GM18861 (cell line): ENCODE data around the gene SCAMP5.
A peak's percentile ranks its signal among the peaks of the same experiment; 100 is the strongest.

Experiments used
- ATAC-seq: cut with Tn5 transposase; IDR thresholded peaks from one replicate; pipeline ENCODE4 v1.9.1; 2021; ENCODE audit not compliant: unreplicated experiment

The SCAMP5 gene, protein sequence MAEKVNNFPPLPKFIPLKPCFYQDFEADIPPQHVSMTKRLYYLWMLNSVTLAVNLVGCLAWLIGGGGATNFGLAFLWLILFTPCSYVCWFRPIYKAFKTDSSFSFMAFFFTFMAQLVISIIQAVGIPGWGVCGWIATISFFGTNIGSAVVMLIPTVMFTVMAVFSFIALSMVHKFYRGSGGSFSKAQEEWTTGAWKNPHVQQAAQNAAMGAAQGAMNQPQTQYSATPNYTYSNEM

DNA sequence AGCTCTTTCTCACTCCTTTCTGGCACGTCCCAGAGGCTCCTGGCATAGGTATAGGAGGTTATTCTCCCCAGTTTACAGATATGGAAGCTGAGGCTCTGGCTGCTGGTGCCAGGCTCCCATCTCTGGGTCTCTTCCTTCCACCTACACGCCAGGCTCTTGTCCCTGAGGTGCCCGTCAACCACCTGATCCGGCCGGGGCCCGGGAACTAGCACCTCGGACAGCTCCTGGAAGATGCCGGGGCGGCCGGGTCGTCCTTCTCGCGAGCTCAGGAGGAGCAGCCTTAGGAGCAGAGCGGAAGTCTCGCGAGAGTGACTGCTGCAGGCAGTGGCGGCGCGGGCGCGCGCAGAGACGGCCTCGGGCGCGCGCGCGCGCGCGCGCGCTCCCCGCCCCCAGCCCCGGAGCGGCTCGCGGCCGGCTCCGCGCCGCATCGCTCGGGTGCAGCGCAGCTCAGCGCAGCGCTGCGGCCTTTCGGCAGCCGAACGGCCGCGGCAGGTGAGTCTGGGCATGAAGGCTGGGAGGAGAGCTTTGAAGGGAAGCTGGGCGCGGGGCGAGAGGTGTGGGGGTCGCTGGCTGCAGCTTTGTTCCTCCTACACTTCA is at the start of gene SCAMP5:
SCAMP5 (plus strand) TSS at position 382 of the 597 bp plus-strand sequence. CDS start 16,277 bp downstream, outside the sequence.
- peak; percentile 76 for ATAC-seq

DNA sequence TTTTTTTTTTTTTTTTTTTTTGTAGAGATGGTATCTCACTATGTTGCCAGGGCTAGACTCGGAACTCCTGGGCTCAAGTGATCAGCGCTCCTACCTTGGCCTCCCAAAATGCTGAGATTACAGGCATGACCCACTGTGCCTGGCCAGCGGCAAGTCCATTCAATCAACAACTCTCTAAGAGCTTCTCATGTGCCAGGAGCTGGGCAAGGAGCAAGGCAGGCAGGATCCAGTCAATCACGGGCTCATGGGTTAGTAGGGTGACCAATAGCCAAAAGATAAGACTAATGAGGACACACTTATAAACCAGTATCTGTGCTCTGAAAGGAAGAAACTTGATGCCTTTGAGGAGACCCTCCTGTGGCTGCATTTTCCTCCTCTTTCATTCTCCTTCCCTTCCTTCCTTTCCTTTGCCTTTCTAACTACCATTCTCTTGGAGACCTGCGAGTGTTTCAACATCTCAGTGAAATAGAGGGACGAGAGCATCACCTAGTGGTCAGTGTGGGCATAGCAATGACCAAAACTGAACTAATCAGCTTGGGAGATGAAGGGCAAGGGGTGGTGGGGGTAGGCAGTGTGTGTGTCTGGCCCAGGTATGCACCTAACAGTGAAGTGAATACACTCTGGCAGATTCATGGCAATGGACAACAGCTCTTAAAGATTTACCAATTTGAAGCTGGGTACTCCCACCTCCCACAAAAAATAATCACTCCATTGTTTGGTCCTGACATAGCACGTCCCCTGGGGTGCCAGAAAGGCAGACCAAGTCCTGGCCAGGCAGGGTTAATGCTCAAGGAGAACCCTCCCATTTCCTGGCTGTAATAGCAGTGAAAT is 45.1 kb upstream of the SCAMP5 start:
- no peak for ATAC-seq

DNA sequence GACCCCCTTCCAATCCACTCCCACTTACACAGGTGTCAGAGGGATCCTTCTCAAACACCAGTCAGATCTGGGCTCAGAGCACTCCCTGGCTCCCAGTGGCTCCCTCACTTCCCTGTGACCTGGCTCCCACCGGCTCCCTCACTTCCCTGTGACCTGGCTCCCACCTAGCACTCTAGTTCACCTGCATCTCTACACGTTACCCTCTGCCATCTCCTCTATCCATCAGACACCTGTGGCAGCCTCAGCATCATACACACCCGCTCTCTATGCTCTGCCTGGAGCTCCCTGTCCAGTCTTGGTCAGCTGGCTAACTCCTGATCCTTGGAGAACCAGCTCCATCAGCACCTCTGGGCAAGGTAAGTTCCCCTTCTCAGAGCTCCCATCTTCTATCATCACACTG is 44.4 kb upstream of the SCAMP5 start:
- ATAC-seq: no peak

DNA sequence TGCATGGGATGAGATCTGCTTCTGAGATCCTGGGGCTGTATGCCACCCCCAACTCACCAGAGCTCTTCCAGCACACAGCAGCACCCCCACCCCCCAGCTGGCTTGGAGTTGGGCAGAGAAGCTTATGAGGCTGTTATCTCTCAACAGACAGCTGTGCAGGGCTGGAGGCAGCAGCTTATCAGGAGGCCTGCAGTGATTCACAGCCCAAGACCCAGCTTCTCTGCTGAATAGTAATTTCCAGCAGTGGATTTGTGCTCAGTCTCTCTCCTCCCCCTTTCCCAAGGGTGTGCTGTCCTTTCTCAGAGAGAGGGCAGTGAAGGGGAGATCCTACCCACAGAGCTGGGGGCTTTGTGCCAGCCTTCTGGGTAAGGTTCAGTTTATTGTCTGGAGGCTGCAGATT is 40.8 kb upstream of the SCAMP5 start:
- no peak for ATAC-seq

DNA sequence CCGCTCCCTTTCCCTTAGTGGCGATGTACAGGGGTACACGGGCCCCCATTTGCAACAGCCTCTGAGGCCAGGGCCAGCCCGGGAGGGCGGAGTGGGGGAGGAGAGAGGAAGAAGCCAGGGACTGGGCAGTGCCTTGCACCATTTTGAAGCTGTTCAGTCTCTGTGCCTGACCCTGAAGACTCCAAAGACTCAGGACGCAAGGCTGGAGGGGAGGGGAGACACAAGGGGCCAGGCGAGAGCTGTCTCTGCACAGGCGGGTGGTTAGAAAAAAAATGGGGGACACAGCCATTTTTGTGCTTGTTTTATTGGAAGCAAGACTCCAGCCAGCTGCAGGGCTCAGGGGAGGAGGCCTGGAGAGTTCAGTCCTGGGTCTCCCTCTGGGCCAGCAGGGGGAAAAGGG is 40.3 kb upstream of the SCAMP5 start:
- ATAC-seq: no peak

DNA sequence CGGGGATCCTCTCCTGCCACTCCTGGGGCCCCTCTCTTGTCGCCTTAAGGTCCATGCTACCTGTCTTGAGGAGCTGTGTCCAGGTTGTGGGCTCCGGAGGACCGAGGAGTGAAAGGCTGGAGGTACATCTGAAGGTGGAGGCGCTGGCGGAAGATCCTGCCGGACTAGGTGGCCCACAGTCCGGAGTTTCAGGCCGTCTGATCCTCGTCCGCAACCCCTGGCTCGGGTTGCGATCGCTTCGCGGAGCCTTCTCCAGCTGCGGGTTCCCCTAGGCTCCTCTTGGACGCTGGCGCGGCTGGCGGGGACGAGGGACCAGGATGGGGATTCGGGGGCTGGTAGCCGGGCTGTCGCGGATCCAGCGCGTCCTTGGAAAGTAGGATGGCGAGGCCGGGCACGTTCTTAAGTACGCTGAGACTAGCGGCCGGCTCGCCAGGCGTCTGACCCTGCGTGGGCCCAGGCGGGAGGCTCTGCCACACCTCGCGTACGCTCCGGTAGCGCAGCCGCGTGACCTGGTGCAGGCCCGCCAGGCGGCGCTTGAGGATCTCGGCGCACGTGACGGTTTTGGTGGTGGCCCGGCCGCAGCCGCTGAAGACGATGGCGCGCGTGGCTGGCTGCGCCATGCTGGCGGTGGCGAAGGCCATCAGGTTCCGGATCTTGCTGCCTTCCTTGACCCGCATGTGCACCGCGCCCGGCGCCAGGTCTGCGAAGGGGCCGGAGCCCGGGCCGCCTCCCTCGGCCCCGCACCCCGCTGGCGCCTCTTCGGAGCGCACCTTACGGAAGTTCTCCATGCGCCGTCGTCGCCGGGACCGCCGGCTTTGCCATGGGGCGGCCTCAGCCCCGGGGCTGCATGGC is 39.3 kb upstream of the SCAMP5 start:
- ATAC-seq: peak; percentile 34

DNA sequence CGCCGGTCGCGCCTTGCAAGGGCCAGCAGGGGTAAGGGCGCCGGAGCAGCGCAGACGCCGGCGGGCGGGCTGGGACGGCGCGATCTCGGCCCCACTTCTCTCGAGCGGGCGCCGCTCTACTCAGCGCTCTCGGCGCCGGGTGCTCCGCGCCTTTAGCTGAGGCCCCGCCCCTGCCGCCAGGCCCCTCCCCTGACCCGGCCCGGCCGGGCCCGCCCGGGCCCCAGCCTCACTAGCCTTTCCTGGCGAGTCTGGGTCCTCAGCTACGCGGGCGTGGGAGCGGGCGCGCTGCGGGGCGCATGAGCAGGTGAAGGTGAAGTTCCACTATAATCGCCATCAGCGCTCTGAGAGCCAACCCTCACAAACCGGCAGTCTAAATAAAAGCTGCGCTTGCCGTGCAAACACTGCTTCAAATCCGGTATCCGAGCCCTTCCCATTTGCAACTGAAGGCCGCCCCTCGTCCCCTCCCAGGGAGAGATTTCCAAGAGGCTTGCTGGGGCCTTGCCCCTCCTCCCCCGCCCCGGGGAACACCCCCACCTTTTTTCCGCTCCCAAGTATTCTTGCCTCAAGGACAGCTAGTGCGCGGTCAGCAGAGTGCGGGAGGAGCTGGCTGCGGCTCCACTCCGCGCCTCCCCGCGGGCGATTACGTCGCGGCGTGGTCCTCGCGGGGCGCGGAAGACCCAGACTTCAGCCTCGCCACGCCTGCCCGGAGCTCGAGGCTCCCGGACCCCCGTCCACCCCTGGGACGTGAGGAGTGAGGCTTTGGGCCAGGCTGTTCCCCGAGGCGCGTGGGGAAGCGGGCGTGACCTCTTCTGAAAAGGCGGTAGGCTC is 38.5 kb upstream of the SCAMP5 start, which contains the start of gene RPP25:
RPP25 (minus strand) TSS at position 125 of the 828 bp plus-strand sequence. CDS start 189 bp downstream, outside the sequence.
- peak; percentile 48 for ATAC-seq

DNA sequence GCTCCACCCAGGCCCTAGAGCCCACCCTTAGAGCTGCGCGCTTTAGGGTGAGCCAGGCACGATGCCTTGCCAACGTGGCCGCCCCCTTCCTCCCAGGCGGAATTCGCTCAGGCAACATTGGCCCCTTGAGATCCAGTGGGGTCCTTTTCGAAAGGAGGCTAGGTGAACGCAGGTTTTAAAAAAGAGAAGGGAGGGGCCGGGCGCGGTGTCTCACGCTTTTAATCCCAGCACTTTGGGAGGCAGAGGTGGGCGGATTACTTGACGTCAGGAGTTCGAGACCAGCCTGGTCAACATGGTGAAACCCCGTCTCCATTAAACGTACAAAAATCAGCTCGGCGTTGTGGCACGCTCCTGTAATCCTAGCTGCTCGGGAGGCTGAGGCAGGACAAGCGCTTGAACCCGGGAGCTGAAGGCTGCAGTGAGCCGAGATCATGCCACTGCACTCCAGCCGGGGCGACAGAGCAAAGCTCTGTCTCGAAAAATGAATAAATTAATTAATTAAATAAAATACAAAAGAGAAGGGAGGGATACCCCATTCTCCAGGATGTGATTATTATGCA is 37.8 kb upstream of the SCAMP5 start:
- no peak for ATAC-seq

DNA sequence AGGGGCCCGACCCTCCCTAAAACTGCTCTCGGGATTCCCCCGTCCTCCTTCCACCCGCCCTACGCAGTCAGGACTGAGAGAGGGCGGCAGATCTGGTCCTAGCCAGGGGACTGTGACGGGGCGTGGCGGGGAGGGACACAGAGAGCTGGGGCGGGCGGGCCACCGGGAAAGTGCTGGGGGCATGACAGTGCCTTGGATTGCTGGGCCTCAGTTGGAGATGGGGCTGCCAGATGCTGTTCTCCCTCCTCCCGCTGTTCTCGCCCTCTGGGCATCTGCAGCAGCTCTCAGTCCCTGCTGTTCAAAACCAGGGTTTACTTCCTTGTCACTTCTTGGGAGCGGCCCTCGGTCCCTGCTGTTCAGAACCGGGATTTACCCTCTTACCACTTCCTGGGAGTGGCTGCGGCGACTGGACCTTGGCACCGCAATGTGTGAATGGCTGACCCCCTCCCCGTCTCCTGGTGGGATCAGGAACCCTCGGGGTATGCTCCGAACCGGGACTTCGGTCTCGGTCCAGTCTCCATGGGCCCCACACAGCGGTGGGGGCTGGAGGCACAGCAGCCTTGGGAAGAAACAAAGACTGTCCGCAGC is 36.9 kb upstream of the SCAMP5 start:
- ATAC-seq: no peak

DNA sequence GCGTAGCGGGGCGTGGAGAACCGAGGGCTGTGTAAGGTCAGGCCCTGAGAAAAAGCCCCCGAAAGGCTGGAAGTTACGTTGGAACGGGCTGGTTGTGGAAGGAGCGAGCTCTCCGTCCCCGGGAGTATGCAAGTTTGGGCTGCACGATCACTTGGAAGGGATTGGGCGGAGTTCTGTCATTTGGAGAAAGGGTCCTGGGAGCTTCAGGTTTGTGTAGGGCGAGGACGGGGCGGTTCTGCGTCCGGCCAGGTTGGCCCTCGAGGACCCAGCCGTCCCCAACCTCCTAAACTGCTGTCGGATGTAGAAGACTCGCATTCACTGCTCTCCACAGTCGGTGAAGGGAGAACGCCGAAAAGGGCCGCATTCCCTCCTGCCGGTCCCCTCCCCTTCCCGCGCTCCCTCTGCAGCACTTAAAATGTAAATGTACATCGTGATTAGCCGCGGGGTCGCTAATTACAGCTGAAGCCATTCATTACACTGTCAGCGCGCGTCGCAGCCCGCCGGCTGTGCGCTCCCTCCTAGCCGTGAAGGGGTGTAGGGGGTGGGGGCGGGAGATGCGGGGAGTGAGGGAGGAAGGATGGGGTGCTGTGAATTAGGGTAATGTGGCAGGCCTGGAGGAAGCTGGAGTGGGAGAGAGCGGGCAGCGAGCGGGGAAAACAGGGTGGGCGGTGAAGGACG is 36.3 kb upstream of the SCAMP5 start:
- ATAC-seq: no peak

DNA sequence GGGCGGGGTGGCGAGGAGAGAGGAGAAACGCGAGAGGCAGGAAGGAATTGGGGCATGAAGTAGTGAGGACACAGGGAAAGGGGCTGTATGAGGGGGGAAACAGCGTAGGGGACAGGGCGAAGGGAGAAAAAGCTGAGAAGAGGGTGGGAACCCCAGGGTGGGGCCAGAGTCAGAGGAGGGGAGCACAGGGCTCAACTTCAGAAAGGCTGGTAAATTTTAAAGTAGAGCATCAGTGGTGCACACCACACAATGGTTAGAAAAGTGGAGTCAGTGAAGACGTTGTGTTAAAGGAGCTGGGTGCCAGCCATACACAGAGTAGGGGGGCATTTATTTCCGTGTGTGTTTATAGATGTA is 35.8 kb upstream of the SCAMP5 start:
- ATAC-seq: no peak

DNA sequence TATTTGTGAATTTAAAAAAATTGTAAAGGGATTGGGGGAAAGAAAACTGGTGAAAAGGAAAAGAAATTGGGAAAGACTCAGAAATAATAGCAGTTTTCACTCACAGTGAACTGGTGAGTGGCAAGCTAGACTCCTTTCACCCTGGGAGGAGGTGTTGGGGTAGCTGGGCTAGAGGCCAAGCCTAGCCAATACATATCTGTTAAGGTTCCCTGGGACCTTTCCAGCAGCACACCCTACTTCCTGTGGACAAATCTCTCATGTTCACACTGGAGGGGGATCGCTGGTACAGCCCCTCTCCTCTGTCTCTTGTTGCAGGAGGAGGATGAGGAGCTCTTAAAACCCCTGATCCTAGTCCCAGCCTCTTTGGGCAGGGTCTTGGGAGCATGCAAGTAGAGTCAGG is 35.1 kb upstream of the SCAMP5 start:
- ATAC-seq: no peak

DNA sequence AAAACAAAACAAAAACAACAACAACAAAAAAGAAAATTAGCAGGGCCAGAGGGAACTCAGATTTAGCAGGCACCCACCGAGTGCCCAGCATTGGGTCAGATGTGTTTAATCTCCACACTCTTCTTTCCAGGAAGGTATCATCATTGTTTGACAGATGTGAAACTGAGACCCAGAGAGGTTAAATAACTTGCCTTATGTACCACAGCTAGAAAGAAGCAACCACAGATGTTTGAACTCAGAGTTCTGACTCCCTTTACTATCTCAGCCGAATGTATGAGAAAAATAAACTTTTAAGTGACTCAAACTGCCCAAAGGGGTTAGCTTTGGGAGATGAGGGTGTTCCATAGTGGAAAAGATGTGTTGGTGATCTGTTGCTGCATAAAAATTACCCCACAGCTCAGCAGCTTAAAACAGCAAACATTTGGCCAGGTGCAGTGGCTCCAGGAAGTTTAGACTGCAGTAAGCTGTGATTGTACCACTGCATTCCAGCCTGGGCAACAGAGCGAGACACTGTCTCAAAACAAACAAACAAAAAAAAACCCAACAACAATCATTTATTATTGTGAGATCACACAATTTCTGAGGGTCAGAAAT is 34.3 kb upstream of the SCAMP5 start:
- no peak for ATAC-seq

DNA sequence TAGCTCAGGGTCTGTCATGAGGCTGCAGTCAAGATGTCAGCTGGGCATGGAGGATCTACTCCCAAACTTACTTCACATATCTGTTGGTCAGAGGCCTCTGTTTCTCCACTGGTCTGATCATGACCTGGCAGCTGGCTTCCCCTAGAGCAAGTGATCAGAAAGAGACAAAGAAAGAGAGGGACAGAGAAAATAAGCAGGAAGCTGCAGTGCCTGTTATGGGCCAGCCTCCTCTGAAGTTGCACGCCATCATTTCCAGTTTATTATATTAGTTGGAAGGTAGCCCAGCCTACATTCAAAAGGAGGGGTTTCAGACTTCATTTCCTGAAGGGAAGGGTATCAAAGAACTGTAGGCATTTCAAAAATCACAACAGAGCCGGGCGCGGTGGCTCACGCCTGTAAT is 33.7 kb upstream of the SCAMP5 start:
- no peak for ATAC-seq

DNA sequence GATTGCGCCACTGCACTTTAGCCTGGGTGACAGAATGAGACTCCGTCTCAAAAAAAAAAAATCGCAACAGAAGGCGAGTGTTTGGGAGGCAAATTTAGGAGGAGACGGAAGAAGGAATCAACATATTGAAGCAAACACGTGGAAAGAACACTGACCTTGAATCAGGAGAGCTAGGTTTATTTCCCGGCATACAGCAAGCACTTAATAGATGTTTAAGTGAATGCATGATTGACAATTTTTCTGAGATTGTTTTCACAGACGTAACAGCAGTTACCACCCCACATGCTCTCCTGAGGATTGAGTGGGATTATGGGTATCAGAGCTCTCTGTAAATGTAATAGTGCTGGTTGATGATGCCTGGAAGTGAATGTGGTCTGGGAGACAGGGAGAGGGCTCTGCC is 33.1 kb upstream of the SCAMP5 start:
- ATAC-seq: no peak

DNA sequence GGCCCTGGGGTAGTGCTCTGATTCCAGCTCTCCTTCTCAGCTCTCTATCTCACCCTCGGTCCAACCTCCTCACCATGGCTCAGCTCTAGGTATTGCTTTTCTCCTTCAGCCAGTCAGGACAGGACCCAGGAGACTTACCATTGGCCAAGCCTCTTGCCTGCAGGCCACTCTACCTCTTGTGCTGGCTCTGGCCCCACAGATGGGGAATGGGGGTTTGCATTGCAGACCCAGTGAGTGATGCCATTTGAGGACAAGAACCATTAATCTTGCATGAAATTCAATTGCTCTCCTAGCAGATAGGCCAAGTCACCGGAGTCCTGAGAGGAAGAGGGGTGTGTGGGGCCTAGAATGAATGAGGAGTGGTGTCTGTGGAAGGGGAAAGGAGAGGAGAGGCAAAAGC is 32.7 kb upstream of the SCAMP5 start:
- ATAC-seq: no peak

DNA sequence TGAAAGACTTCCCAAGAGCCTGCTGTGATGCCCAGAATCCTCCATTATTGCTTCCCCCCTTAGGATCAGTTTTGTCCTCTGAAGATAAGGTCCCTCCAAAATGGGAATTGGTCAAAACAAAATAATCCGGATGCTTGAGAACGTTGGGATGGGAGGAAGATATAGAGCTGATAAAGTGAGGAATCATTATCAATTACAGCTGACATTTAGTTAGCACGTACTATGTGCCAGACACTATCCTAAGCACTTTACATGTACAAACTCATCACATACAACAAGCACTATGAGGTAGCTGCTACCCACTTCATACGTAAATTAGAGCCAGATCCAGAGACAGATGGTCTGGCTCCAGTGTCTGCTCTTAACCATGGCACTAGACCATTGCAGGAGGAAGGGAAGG is 32.1 kb upstream of the SCAMP5 start:
- no peak for ATAC-seq

DNA sequence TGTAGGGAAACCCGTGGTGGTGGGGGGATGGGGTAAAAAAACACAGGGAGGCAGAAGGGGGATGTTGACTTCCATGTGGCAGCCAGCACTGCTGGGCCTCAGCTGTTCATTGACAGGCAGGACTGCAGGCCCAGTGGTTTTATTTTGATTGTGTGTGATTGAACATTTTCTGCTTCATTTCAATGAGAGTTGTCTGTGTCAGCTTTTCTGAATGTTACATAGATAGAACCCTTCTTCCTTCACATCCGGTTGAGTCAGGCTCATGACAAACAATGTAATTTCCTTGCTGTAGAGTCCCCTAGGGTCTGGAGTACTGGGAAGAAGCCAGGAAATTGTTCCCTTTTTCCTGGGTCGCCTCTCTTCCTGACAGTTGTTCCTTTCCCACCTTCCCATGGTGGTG is 30.6 kb upstream of the SCAMP5 start:
- ATAC-seq: no peak

DNA sequence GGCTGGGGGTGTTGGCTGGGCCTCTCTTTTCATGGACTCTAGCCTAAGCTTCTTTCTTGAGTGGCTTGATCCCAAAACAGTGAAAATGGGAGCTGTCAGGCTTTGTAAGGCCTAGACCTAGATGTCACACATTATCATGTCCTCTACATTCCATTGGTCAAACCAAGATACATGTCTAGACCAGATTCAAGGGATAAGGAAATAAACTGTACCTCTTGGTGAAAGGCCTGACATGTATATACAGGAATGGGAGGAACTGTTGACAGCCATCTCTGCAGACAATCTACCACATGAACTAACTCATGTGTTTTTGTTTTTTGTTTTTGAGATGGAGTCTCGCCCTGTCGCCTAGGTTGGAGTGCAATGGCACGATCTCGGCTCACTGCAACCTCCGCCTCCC is 27.7 kb upstream of the SCAMP5 start:
- ATAC-seq: no peak
